OCI-LY3 (cell line): ENCODE data around the gene CORO2B.

Experiments
- CTCF ChIP-seq: fragments of 200-600, 300-600 bp; sonication (generic); IDR thresholded peaks from 2 replicates; pipeline ENCODE4 v1.5.1; 2014; ENCODE audit warnings: antibody characterized with exemption, low read length, low read depth
- EZH2phosphoT487 ChIP-seq: fragments of 200-600 bp; shearing (Covaris generic); IDR thresholded peaks from 2 replicates; pipeline ENCODE4 v1.6.1; 2018; ENCODE audit warnings: antibody characterized with exemption, mixed run types, low read depth

GRCh38 chr15:68726246-68726645 is 147.5 kb downstream of the CORO2B start:
- TF ChIP-seq CTCF (no peak), EZH2phosphoT487 (no peak)
